ENCODE data around the gene DPM1. TPM values are rescaled to one million over a fixed set of nuclear protein-coding genes. Genes with fewer than 3 reads are reported as not detected.

The DPM1 gene
- total RNA-seq = 10 to 100 TPM; 39.0 to 62.0 (median 49.6) TPM

GRCh38 chr20:50957798-50958614 lies at the start of gene DPM1:
DPM1 (minus strand) TSS chr20:50958532; CDS start chr20:50958523, 9 bp downstream.
- no peak for TF ChIP-seq CTCF (IDR thresholded peaks at IDR 0.05)
- DNase-seq (ENCODE audit: low spot score) = peak; percentile 78
- peak; percentile 73 for ATAC-seq (ENCODE audit: low FRiP score)

GRCh38 chr20:51005214-51005613 lies 46.9 kb upstream of the DPM1 start:
- DNase-seq (ENCODE audit: low spot score) (no peak), ATAC-seq (ENCODE audit: low FRiP score) (no peak)
- no peak for TF ChIP-seq CTCF (IDR thresholded peaks at IDR 0.05)

GRCh38 chr20:51004781-51005180 lies 46.4 kb upstream of the DPM1 start:
- ATAC-seq (ENCODE audit: low FRiP score) (no peak), DNase-seq (ENCODE audit: low spot score) (no peak)

GRCh38 chr20:51004305-51004727 lies 46.0 kb upstream of the DPM1 start:
- no peak for ATAC-seq (ENCODE audit: low FRiP score)
- TF ChIP-seq CTCF (IDR thresholded peaks at IDR 0.05) = no peak
- no peak for DNase-seq (ENCODE audit: low spot score)

More at GRCh38 chr20:51004781-51005180, 46.4 kb upstream of the DPM1 start:
- no peak for TF ChIP-seq CTCF (IDR thresholded peaks at IDR 0.05)

GRCh38 chr20:51003753-51004152 lies 45.4 kb upstream of the DPM1 start:
- no peak for TF ChIP-seq CTCF (IDR thresholded peaks at IDR 0.05)
- DNase-seq (ENCODE audit: low spot score) = no peak
- no peak for ATAC-seq (ENCODE audit: low FRiP score)

GRCh38 chr20:51002633-51003032 lies 44.3 kb upstream of the DPM1 start:
- no peak for TF ChIP-seq CTCF (IDR thresholded peaks at IDR 0.05)

More at GRCh38 chr20:51002633-51003032, 44.3 kb upstream of the DPM1 start:
- DNase-seq (ENCODE audit: low spot score) (no peak), ATAC-seq (ENCODE audit: low FRiP score) (no peak)
